Erythroblast (primary cell): Measurements from ENCODE around the gene PTF1A.

Experiments
- GATA1 ChIP-seq: IDR thresholded peaks from 2 replicates; pipeline ENCODE4 v1.6.1; 2011; ENCODE audit warnings: low read depth, mild to moderate bottlenecking, control low read depth, low read length, moderate library complexity
- POLR2A ChIP-seq: IDR thresholded peaks from 2 replicates; pipeline ENCODE4 v1.6.1; 2011; ENCODE audit warnings: mild to moderate bottlenecking, low read length

- no peak for TF ChIP-seq POLR2A
- TF ChIP-seq GATA1, result no peak
Observed at GRCh38 chr10:23217471-23217870, 25.4 kb downstream of the PTF1A start.
